Glutamatergic neuron (in vitro differentiated cells): ENCODE data around the gene UPK3A. TPM values are rescaled to one million over a fixed set of nuclear protein-coding genes. Genes with fewer than 3 reads are reported as not detected.
A peak's percentile ranks its signal among the peaks of the same experiment; 100 is the strongest.

ENCODE experiments used
- DNase-seq: peaks from one replicate; pipeline ENCODE4 v3.0.0; 2022
- H3K27ac Mint-ChIP-seq: one replicate; pipeline ENCODE4 v1.8.0; 2020; ENCODE audit warnings: mild to moderate bottlenecking, mixed read lengths, inconsistent platforms; ENCODE audit not compliant: unreplicated experiment
- H3K27me3 Mint-ChIP-seq: one replicate; pipeline ENCODE4 v1.8.0; 2020; ENCODE audit warnings: mild to moderate bottlenecking, moderate library complexity, mixed read lengths, inconsistent platforms; ENCODE audit not compliant: unreplicated experiment
- H3K36me3 Mint-ChIP-seq: one replicate; pipeline ENCODE4 v1.8.0; 2020; ENCODE audit warnings: mild to moderate bottlenecking, mixed read lengths, inconsistent platforms; ENCODE audit not compliant: unreplicated experiment
- H3K4me1 Mint-ChIP-seq: one replicate; pipeline ENCODE4 v1.8.0; 2020; ENCODE audit warnings: mild to moderate bottlenecking, low read depth, mixed read lengths, inconsistent platforms; ENCODE audit not compliant: unreplicated experiment
- H3K4me3 Mint-ChIP-seq: one replicate; pipeline ENCODE4 v1.8.0; 2020; ENCODE audit warnings: mild to moderate bottlenecking, mixed read lengths, inconsistent platforms; ENCODE audit not compliant: unreplicated experiment
- H3K9me3 Mint-ChIP-seq: one replicate; pipeline ENCODE4 v1.8.0; 2020; ENCODE audit warnings: mild to moderate bottlenecking, moderate library complexity, mixed read lengths, inconsistent platforms; ENCODE audit not compliant: unreplicated experiment
- CTCF ChIP-seq: fragments of 200-600 bp; sonication (generic); IDR thresholded peaks from one replicate; pipeline ENCODE4 v1.5.0; 2021; ENCODE audit not compliant: partially characterized antibody, unreplicated experiment
- total RNA-seq: library from RNA; stranded (reverse); fragmentation: NEBNext Ultra II Directional; extraction: Animal tissue kit (Norgen Biotek cat#: 25700); gene quantifications from one replicate; pipeline ENCODE4 v1.2.1, GENCODE V29; 2021; ENCODE audit not compliant: unreplicated experiment

The UPK3A gene
- total RNA-seq, 1 donor from 2014 or later: not detected

- Mint-ChIP-seq H3K36me3 (peaks cover 9% of the 10 kb centered on the region), H3K4me1 (peaks cover 9% of the 10 kb centered on the region), H3K27me3 (peaks cover 17% of the 10 kb centered on the region), H3K9me3 (peaks cover 10% of the 10 kb centered on the region), H3K27ac (peak overlapping the region; percentile 52), H3K4me3 (peak overlapping the region; percentile 96)
- TF ChIP-seq CTCF: no peak
- no peak for DNase-seq
Measured at GRCh38 chr22:45238076-45238956, 46.4 kb upstream of the UPK3A start.

- Mint-ChIP-seq H3K27me3 (peaks cover 17% of the 10 kb centered on the region), H3K4me1 (peaks cover 9% of the 10 kb centered on the region), H3K9me3 (peaks cover 10% of the 10 kb centered on the region), H3K27ac (peak overlapping the region; percentile 95), H3K36me3 (peaks cover 9% of the 10 kb centered on the region), H3K4me3 (peak overlapping the region; percentile 96)
- no peak for TF ChIP-seq CTCF
- no peak for DNase-seq
Measured at GRCh38 chr22:45238957-45239680, 45.6 kb upstream of the UPK3A start.

GRCh38 chr22:45239681-45240051 is 45.1 kb upstream of the UPK3A start:
- DNase-seq: no peak
- TF ChIP-seq CTCF: no peak
- Mint-ChIP-seq H3K4me1 (peaks cover 9% of the 10 kb centered on the region), H3K4me3 (peak overlapping the region; percentile 96), H3K36me3 (peaks cover 9% of the 10 kb centered on the region), H3K9me3 (peaks cover 10% of the 10 kb centered on the region), H3K27me3 (peaks cover 17% of the 10 kb centered on the region), H3K27ac (peak overlapping the region; percentile 95)

- peak; percentile 60 for DNase-seq
- Mint-ChIP-seq H3K4me3 (peak overlapping the region; percentile 96), H3K27me3 (peaks cover 17% of the 10 kb centered on the region), H3K9me3 (peaks cover 10% of the 10 kb centered on the region), H3K4me1 (peaks cover 9% of the 10 kb centered on the region), H3K27ac (peak overlapping the region; percentile 95), H3K36me3 (peaks cover 9% of the 10 kb centered on the region)
- TF ChIP-seq CTCF: no peak
Measured at GRCh38 chr22:45240104-45240809, 44.5 kb upstream of the UPK3A start.
